Type B pancreatic cell (in vitro differentiated cells): ENCODE results near the gene GSTT2. TPM values are rescaled to one million over a fixed set of nuclear protein-coding genes. Genes with fewer than 3 reads are reported as not detected.
A peak's percentile ranks its signal among the peaks of the same experiment; 100 is the strongest.

Experiments
- DNase-seq: peaks from one replicate; pipeline ENCODE4 v3.0.0; 2021; ENCODE audit warnings: mixed read lengths; ENCODE audit not compliant: unreplicated experiment; ENCODE audit errors: extremely low spot score
- H3K27ac Mint-ChIP-seq: 2 replicates; pipeline ENCODE4 v1.8.0; 2021; ENCODE audit warnings: mild to moderate bottlenecking, mixed read lengths
- H3K27me3 Mint-ChIP-seq: 2 replicates; pipeline ENCODE4 v1.8.0; 2021; ENCODE audit warnings: mixed read lengths
- H3K36me3 Mint-ChIP-seq: 2 replicates; pipeline ENCODE4 v1.8.0; 2021; ENCODE audit warnings: mixed read lengths
- H3K4me1 Mint-ChIP-seq: one replicate; pipeline ENCODE4 v1.8.0; 2021; ENCODE audit warnings: mixed read lengths; ENCODE audit not compliant: unreplicated experiment
- H3K4me3 Mint-ChIP-seq: 2 replicates; pipeline ENCODE4 v1.8.0; 2021; ENCODE audit warnings: mild to moderate bottlenecking, mixed read lengths
- H3K9me3 Mint-ChIP-seq: 2 replicates; pipeline ENCODE4 v1.8.0; 2021; ENCODE audit warnings: mixed read lengths
- CTCF ChIP-seq: fragments of 200-600 bp; sonication (generic); conservative IDR thresholded peaks from 2 replicates; pipeline ENCODE4 v1.5.0; 2021; ENCODE audit warnings: antibody characterized with exemption, mild to moderate bottlenecking
- total RNA-seq: library from RNA; stranded (reverse); gene quantifications from 2 replicates; pipeline ENCODE4 v1.2.1, GENCODE V29; 2021; ENCODE audit warnings: low replicate concordance

The GSTT2 gene
- total RNA-seq, 1 donor from 2014 or later = 1.3 TPM

- Mint-ChIP-seq H3K9me3 (no peaks in the 10 kb centered on the region), H3K36me3 (peaks cover 11% of the 10 kb centered on the region), H3K27me3 (no peaks in the 10 kb centered on the region), H3K27ac (no peak overlapping the region), H3K4me1 (peaks cover 30% of the 10 kb centered on the region), H3K4me3 (no peak overlapping the region)
- DNase-seq = peak; percentile 27
- TF ChIP-seq CTCF = no peak
Measured at GRCh38 chr22:24027389-24027975, 47.5 kb downstream of the GSTT2 start.

GRCh38 chr22:24027991-24028390, 48.1 kb downstream of the GSTT2 start:
- H3K4me3 Mint-ChIP-seq = no peak overlapping the region
- peaks cover 30% of the 10 kb centered on the region for H3K4me1 Mint-ChIP-seq
- no peaks in the 10 kb centered on the region for H3K9me3 Mint-ChIP-seq
- no peaks in the 10 kb centered on the region for H3K27me3 Mint-ChIP-seq
- H3K36me3 Mint-ChIP-seq = peaks cover 11% of the 10 kb centered on the region
- no peak overlapping the region for H3K27ac Mint-ChIP-seq
- DNase-seq = no peak
- no peak for TF ChIP-seq CTCF

GRCh38 chr22:24028533-24028932, 48.6 kb downstream of the GSTT2 start:
- Mint-ChIP-seq H3K36me3 (peaks cover 11% of the 10 kb centered on the region), H3K27ac (no peak overlapping the region), H3K4me3 (no peak overlapping the region), H3K9me3 (no peaks in the 10 kb centered on the region), H3K4me1 (peaks cover 32% of the 10 kb centered on the region), H3K27me3 (no peaks in the 10 kb centered on the region)
- no peak for DNase-seq
- no peak for TF ChIP-seq CTCF

DNA sequence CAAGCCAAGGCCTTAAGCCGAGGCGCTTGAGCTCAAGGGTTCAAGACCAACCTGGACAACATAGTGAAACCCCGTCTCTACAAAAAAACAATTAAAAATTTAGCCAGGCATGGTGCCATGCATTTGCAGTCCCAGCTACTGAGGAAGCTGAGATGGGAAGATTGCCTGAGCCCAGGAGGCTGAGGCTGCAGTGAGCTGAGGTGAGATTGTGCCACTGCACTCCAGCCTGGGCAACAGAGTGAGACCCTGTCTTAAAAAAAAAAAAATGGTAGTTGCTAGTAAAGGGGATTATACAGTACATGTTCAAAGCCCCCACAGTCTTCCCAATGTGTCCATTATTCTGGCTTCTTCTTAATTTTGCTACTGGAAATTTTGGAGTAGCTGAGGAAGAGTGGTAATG, 49.4 kb downstream of the GSTT2 start:
- Mint-ChIP-seq H3K4me3 (no peak overlapping the region), H3K4me1 (peaks cover 39% of the 10 kb centered on the region), H3K9me3 (no peaks in the 10 kb centered on the region), H3K27me3 (no peaks in the 10 kb centered on the region), H3K27ac (no peak overlapping the region), H3K36me3 (peaks cover 8% of the 10 kb centered on the region)
- peak; percentile 8 for DNase-seq
- no peak for TF ChIP-seq CTCF

GRCh38 chr22:24030186-24030702, 50.3 kb downstream of the GSTT2 start:
- DNase-seq = no peak
- Mint-ChIP-seq H3K36me3 (peaks cover 6% of the 10 kb centered on the region), H3K4me3 (no peak overlapping the region), H3K27me3 (no peaks in the 10 kb centered on the region), H3K27ac (no peak overlapping the region), H3K9me3 (no peaks in the 10 kb centered on the region), H3K4me1 (peaks cover 45% of the 10 kb centered on the region)
- TF ChIP-seq CTCF = no peak

Other genes with a start within 250 kb of the GSTT2 start
- gene ZNF70, start 229.0 kb upstream of the GSTT2 start, total RNA-seq = 10.7 and 12.3 TPM in 2 replicates
- gene VPREB3, start 225.7 kb upstream of the GSTT2 start, total RNA-seq = 0.92 TPM in 1 of 2 replicates, not detected in the other
- gene C22orf15, start 217.1 kb upstream of the GSTT2 start, total RNA-seq = 1.7 TPM in 1 of 2 replicates, not detected in the other
- 87.2 and 156 TPM in 2 replicates for gene CHCHD10, start 212.2 kb upstream of the GSTT2 start, total RNA-seq
- 17.8 and 31.6 TPM in 2 replicates for gene MMP11, start 207.3 kb upstream of the GSTT2 start, total RNA-seq
- 99.5 and 159 TPM in 2 replicates for gene SMARCB1, start 193.2 kb upstream of the GSTT2 start, total RNA-seq
- 2.6 and 9.5 TPM in 2 replicates for gene DERL3, start 141.1 kb upstream of the GSTT2 start, total RNA-seq
- gene SLC2A11, start 122.3 kb upstream of the GSTT2 start, total RNA-seq = 19.6 and 32.1 TPM in 2 replicates
- gene MIF, start 85.8 kb upstream of the GSTT2 start, total RNA-seq = 436 and 570 TPM in 2 replicates
- 0.50 TPM in 1 of 2 replicates, not detected in the other for gene GSTT2B, start 18.9 kb upstream of the GSTT2 start, total RNA-seq
- not detected in 2 replicates for gene DDTL, start 13.2 kb upstream of the GSTT2 start, total RNA-seq
- gene DDT, start 5.7 kb upstream of the GSTT2 start, total RNA-seq = 104 and 131 TPM in 2 replicates
- gene GSTT4, start 25.3 kb downstream of the GSTT2 start, total RNA-seq = not detected in 2 replicates
- gene CABIN1, start 31.2 kb downstream of the GSTT2 start, total RNA-seq = 57.1 and 73.9 TPM in 2 replicates
- 3.7 and 5.6 TPM in 2 replicates for gene SUSD2, start 201.4 kb downstream of the GSTT2 start, total RNA-seq